NCI-H2196 treated with DMSO at 0.1 percent for 48 hours (cell line): Measurements from ENCODE around the gene MAP2K3.
A peak's percentile ranks its signal among the peaks of the same experiment; 100 is the strongest.

Source experiments
- DNase-seq: peaks from one replicate; lab custom pipeline; 2025; ENCODE audit not compliant: unreplicated experiment; lab: John Stamatoyannopoulos, UW

Gene MAP2K3

DNA sequence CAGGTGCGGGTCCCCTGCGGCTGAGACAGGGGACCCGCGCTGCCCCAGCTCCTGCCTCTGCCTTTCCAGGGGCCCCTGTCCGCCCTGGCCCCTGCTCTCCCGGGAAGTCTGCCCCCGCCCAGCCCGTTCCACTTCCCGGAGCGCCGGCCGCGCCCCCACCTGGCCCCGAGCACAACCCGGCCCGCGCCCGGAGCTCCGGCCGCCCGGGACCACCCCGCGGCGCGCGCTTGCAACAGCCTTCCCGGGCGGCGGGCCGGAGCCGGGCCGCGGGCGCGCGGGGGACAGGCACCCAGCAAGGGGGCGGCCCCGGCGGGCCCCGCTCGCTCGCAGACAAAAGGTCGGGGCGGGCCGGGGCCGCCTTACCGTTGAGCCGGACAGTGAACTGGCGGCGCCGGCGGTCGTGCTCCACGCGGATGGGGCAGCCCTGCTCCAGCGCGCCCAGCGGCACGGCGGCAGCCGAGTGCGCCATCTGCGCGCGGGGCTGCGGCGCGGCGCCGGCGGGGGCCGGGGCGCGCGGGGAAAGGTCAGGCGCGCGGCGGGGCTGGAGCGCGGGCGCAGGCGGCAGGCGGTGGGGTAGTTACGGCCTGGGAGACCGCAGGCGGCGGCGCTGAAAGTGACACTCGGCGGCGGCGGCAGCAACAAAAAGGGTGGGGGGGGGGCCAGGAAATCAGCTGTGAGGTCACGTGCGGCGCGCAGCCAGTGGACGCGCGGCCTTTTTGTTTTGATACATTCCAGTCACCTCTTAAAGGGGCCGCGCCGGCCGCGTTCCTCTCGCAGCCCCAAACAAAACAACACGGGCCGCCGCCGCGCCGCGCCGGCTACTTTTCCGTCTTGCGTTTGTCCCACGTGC is 31.5 kb upstream of the MAP2K3 start, which contains the start of gene NATD1:
TSS of gene NATD1 (minus strand) at position 615 of the 850 bp plus-strand sequence. CDS start at position 469, 146 bp downstream.
- DNase-seq, result peak; percentile 39

DNA sequence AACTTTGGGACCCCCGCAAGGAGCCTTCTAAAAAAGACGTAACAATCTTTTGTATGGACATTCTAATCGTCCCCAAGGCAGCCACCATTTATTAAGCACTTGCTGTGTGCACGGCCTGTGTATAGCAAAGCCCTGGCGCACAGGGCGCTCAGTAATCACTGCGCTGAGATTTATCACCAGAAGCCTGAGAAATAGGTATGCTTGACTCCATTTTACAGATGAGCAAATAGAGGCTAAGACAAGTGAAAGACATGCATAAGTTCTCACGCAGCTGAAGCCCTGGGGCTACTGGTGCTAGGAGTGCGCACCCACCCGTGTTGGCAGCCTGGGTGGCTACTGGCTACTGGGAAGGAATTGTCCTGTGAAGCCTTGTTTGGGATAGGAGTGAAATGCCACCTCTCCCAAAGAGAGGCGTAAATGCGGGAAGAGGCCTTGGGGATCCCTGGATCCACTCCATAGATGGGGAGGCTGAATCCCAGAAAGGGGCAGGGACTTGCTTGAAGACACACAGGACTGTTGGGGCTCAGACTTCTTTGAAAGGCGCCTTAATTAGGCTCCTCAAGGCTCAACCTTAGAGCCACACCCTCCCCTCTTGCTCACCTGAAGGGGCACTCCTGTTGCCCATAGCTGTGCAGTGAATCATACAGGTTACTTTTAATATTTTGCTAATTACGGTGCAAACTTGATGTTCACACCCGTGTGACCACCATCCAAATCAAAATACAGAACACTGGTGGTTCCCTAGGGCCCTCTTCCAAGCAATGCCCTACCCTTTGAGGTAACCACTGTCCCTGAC is 30.7 kb upstream of the MAP2K3 start:
- no peak for DNase-seq

DNA sequence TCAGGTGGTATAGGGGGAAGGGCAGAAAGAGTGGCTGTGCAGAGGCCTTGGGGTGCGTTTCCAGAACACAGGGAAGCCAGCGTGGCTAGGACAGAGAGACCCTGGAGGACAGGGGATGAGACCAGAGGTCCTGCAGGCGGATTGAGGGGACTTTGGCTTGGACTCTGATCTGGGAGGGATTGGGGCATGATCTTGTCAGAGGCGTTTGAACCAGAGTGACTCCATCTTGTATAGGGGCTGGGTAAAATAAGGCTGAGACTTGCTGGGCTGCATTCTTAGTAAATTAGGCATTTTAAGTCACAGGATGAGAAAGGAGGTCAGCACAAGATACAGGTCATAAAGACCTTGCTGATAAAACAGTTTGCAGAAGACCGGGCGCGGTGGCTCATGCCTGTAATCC is 25.9 kb upstream of the MAP2K3 start:
- DNase-seq, result no peak

DNA sequence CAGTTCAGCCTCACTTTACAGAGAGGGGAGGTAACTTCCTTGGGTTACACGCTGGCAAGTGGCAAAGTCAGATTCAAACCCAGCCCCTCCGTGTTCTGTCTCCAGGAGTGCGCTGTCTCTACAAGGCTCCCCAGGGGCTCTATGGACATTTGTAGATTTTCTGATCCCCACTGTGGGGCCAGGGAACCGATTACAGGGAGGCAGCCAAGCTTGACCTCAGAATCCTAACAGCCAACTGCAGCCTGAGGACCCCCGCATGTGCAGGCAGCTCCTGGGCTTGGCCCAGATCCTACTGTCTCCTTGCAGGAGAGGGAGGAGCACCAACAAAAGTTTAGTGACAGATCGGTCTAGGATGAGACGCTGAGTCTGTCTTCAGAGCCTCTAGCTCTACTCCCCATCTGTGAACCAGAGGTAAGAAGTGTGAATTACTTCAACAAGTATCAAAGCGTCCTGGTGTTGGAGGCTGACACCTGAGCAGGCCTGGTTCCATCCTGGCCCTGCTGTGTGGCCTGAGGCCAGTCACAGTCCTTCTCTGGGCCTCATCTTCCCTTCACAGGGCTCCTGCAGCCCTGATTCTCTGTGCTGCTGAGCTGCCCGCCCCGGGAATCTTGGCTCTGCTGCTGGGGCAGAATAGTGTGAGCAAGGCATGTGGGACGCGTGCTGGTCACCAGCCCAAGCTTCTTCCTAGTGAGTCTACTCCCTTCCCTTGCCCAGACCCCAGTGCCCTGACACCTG is 22.1 kb upstream of the MAP2K3 start:
- DNase-seq, result no peak

DNA sequence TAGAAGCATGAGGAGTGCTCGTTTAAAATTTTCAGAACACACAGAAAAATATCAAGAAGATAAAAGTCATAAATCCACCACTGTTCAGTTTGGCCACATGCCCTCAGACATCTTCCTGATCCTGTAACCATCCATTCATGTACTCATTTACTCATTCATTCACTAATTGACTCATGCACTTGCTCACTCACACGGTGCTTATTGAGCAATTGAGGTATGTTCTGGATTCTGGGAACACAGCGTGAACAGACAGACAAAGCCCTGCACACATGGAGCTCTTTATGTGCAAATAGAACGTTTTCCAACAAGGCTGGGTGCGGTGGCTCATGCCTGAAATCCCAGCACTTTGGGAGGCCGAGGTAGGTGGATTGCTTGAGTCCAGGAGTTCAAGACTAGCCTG is 21.1 kb upstream of the MAP2K3 start:
- no peak for DNase-seq

DNA sequence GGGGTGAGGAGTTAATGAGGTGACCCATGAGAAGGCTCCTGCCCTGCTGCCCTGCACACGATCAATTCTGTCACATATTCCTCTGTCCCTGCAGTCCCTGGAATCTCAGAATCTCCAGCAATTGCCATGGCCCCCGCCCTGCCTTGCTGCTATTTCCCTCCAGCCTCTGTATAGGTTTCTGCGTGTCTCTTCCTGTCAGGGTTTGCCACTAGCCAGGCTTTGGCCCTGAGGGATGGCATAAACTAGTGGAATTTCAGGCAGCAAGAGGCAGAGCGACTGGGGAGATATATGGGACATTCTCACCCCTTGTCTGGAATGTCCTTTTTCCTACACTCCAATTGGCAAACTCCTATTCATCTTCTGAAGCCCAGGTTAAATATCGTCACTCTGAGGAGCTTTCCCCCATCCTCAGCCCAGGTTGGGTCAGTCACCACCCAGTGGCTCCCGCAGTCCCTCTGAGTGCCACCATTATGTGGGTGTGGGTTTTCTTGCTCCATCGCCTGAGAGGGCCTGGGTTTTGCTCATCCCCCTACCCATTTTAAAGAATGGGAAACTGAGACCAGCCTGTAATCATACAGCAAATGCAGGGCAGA is 15.8 kb upstream of the MAP2K3 start:
- DNase-seq, result no peak

DNA sequence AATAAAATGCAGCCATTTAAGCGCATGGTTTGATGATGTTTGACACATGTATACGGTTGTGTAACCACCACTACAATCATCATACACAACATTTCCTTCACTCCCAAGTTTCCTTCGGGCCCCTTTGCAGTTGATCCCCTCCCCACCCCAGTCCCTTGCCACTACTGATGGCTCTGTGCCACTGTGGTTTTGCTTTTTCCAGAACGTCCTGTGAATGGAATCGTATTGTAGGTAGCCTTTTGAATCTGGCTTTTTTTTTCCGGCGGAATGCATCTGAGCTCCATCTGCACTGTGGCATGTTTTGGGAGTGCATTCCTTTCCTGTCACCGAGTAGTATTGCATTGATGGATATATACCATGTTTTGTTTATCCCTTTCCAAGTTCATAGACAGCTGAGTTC is 15.1 kb upstream of the MAP2K3 start:
- no peak for DNase-seq

DNA sequence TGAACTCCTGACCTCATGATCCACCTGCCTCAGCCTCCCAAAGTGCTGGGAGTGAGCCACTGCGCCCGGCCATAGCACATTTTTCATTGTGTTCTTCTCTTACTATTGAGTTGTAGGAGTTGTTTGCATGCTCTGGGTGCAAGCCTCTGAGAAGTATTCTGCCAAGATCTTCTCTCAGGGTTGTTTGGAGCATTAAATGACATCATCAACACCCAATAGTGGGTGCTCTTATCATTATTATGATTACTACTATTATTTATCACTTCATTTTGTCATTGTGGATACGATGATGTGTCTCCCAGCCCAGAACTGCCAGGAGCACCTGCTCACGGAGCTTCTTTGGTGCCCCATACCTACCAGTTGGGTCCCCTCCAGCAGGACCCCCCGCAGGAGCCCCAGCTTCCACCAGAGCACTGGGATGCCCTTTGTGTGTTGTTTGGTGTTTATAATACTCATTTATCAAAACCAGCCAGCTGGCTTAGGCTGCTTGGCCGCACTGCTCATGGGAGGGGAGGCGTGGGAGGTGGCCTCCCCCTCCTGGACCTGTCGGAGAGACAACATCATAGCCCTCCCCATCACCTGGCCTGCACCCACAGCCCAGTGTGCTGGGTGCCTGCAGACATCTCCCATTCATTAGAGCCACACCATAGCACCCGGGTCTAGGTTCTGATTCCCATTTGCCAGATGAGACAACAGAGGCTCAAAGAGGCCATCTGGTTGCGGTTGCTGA is 12.9 kb upstream of the MAP2K3 start:
- no peak for DNase-seq

DNA sequence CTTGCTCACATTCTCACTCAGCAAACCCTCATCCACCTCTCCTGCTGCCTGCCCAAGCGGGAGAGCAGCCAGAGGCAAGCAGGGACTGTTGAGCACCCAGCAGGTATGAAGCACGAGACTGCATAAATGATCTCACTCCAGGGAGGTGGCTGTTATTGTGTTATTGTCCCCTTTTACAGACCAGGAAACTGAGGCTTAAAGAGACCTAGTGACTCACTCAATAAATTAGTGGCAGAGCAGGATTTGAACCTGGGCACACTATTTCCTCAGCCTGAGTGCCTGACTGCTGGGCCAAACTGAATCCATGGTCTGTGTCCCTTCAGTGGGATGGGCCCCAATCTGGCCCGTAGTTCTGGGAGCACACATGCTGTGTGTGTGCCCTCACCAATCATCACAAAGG is 12.3 kb upstream of the MAP2K3 start:
- no peak for DNase-seq

DNA sequence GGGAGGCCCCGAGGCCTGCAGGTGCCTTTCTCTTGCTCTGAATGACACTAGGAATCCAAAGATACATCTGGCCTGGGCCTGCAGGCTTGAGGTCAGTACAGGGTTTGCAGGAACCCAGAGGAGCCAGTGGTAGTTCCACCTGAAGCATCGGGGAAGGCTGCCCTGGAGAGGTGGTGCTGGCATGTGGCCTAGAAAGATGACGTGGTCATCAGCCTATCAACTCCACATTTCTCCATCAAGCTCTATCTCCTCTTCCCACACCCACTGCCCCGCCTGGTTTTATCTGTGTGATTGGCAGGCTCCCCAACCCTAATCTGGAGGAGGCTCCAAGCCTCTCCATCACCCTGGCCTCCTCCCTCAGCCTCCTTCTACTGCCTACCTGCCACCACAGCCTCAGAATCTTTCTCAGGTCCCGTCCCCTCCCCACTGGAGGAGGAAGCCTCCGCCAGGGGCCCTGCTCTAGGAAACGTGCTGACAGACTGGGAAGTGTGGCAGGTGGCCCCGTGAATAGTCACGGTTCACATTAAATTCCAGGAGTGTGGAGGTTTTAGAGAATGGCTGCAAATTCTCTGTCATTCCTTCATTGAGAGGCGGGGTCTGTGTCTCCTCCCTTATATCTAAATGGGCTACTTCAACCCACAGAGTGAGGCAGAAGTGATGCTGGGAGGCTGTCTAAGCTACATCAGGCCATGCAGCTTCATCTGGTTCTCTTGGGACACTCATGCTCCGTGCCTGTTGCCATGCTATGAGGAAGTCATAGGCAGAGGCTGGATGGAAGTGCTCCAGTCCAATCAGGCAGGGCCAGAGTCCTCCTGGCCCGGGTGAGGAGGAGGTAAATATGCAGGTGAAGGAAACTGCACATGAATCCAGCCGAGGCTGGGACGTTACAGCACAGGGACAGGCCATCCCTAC is 11.4 kb upstream of the MAP2K3 start:
- DNase-seq, result no peak

DNA sequence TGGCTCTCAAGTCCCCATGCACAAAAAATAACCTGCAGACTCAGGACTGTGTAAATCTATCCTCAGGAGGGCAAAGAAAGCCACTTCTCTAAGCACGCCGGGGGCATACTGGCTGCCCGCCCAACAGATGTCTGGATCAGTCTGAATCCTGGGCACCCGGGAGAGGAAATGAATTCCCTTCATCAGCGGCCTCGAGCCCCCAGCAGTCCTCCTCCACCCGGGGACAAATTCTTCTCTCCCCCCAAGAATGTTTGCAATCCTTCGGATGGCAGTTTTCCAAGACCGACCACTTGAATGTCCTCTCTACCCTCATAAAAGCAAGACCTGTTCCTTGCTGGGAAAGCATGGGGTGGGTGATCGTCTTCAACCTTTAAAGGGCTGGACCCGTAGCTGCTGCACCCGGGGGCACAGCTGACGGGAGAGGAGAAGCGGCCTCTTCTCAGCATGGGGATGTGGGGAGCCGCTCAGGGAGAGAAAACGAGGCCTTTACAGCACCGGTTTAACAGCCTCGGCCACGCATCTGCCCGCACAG is 9.4 kb upstream of the MAP2K3 start:
- no peak for DNase-seq

DNA sequence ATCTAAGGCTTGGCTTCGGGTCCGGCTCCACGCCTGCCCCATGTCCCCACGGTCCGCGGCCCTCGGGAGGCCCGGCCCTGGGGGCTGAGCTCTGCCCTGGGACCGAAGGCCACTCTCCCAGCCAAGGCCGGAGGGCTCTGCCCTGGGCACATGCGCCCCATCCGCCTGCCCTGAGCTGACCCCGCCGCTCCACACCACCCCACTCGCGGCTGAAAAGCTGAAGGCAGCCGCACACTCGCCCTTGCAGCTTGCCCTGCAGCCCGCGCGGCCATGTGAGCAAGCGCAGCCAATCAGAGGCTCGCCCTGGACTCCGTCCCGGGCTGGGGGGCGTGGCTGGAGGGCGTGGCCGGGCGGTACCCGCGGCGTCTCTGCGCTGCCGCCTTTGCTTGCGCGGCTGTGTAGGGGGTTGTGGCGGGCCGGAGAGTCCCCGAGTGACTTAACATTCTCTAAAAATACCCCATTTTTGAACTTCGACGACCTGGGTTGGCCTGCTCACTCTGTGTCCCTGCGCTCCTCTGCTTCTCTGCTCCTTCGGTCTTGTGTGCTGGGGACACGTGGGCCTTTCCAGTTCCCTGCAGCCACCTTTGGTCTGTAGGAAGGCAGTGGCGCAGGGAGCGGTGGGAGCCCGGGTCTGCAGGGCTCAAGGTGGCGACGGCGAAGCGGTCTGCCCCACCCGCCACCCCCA is 8.8 kb upstream of the MAP2K3 start:
- peak; percentile 18 for DNase-seq

DNA sequence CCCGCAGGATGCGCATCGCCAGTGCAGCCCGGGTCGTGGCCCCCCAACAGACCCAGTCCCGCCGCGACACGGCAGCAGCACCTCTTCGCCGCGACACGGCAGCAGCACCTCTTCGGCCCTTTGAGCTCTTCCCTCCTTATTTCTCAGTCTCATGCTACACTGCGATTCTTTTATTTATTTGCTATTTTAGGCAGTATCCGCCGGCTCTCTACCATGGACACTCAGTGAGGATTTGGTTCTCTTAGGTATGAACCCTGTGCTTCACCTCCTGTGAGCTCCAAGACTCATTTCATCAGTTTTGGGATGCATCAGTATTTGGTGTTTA is 8.3 kb upstream of the MAP2K3 start:
- no peak for DNase-seq

DNA sequence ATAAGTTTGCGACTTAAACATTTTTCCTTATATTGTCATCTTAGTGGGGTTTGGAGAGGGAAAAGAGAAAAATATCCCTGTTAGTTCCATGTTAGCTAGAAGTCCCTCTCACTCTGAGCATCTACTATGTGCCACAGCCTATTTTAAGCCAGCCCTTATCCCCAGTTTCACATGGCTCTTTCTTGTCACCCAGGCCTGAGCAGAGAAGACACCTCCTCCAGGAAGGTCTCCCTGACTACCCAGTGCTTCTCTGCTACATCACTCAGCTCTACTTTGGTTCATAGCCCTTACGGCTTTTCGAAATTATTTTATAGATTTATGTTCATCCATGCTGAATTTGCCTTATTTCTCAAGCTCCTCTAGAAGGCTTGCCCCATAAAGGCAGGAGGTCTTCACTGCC is 7.2 kb upstream of the MAP2K3 start:
- DNase-seq, result no peak

DNA sequence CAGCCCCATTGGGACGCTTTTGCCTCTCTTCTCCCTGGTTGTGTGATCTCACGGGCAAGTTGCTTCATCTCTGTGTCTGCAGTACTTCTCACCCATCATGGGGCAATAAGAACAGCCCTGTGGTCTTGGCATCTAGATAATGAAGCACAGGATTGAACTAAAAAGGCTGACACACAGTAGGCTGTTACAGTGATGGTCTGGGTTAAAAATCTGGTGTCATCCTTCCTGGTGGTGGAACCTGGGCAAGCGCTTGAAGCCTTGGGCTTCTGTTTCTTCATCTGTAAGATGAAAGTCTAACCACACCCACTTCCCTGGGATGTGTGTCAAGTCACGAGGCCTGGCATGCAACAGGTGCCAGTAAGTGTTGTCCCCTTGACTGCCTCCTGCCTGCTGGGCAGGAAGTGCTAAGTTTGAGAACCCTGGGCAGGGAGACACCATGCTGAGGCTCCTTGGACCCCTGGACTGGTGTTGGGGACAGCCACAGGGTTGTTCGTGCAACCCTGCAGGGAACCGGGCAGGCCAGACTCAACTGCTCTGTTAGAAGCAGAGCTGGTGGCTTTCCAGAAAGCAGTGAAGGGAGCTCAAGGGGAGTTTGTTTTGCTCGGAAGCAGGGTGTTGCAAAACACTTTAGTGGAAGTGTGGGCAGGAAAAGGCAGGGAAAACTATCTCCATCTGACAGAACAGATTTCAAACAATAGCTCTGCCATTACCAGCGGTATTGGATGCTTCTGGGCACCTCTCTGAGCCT is 5.9 kb upstream of the MAP2K3 start:
- DNase-seq, result no peak

DNA sequence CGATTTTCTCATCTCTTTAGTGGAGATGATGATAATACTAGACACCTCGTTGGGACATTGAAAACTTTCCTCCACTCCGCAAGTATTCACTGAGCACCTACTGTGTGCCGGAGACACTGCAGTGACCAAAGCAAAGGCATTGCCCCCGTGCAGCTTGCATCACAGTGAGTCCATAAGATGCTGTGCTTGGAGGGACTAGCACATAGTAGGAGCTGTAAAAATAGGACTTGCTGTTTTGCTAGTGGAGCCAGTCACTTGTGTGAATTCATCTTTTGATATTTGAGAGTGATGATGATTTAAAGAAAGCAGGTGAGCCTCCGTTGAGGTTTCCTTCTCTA is 5.3 kb upstream of the MAP2K3 start:
- DNase-seq, result no peak

DNA sequence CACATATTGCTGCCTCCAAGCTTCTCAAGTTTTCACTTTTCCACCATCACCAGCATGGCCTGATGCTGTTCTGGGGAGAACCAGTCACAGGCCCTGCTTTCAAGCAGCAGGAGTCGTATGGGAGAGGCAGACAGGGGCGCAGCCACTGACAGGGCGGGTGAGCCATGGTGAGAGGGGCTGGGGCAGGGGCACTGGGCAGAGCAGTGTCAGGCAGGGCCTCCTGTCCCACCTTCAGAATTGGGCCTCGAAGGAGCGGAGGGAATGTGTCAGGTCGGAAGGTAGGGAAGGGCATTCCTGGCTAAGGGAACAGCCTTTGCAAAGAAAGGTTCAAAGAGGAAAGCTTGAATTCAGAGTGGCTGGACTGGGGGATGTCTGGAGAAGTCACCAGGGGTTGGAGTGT is 4.9 kb upstream of the MAP2K3 start:
- DNase-seq, result no peak

DNA sequence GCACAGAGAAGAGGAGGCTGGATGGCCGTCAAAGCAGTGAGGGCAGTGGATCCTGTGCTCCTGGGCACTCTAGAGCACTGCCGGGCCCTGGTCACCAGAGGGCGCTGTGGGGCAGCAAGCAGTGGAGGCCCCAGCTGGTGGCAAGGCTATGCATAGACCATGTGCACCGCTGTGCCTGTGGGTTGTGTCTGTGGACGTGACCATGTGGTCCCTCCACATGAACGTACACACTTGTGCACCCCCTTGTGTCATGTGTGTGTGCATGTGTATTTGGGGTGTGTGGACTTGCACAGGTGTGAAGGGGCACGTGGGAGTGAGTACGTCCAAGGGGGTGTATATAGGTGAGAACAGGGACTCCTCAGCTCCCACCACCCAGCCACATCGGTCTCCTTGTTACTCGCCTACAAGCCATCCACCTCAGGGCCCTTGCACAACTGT is 4.4 kb upstream of the MAP2K3 start:
- peak; percentile 25 for DNase-seq
